ENCODE measurements around the gene VAMP2.

VAMP2 gene

GRCh38 chr17:8122924-8123694, 39.6 kb downstream of the VAMP2 start:
- no peak for DNase-seq

DNA sequence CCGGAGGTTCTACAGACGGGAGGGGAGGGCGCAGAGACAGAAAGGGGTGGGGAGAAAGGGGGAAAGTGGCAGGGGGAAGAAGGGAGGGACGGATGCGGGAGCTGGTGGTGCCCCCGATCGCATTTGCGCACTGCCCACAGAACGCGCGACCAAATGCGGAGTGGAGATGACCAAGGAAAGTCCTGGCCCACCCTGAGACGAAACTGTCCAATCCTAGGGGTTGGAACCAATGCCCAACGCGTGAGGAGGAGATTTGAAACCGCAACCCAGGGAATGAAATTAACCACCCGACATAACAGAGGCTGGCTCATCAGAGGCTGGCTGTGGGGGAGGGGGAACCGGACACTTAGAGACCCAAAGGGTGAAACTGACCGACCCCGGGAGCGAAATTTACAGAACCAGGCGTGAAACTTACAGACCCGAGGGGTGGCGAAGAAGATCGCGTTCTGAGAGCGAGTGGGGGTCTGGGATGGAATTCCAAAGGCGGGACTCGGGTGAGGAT, 40.3 kb downstream of the VAMP2 start:
- no peak for DNase-seq

DNA sequence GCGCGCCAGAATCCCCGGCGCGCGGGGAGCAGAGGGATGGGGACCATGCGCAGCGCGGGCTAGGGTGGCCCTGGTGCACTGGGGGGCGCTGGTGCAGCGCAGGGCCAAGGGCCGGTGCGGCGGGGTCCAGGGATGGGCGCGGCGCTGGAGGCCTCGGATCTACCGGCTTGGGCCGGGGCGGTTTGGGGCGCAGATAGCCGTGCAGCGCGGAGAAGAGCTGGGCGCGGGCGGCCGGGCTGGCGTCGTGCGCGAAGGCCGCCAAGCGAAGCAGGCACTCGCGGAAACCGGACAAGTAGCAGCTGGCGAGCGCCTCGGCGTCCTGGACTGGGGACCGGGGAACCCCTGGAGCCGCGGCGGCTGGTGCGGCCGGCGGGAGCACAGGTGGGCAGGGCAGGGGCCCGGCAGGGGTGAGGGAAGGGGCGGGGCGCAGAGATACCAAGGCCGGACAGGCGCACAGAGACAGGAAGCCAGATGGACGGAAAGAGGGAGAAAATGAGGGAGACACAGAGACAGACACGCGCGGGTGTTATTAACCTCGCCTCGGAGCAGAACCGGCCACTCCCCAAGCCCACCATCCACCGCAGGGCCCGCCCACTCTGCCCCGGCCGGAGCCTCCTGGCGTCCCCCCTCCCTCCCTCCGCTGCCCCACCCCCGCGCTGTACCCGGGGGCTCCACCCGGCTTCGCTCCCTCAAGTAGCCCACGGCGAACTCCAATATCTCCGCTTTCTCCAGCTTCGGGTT, 40.9 kb downstream of the VAMP2 start:
- DNase-seq = peak; percentile 42

DNA sequence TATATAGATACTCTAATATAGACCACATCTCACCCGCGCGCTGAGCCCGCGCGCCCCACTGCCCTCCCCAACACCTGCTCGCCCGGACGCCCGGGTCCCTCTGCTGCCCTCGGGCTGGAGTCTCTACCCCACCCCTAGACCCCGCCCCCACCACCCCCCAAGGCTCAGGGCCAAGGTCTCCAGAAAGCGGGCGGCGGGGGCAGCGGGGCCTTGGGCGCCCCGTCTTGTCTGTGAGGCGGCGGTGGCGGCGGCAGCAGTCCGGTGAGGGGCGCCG, 41.4 kb downstream of the VAMP2 start:
- DNase-seq = no peak

DNA sequence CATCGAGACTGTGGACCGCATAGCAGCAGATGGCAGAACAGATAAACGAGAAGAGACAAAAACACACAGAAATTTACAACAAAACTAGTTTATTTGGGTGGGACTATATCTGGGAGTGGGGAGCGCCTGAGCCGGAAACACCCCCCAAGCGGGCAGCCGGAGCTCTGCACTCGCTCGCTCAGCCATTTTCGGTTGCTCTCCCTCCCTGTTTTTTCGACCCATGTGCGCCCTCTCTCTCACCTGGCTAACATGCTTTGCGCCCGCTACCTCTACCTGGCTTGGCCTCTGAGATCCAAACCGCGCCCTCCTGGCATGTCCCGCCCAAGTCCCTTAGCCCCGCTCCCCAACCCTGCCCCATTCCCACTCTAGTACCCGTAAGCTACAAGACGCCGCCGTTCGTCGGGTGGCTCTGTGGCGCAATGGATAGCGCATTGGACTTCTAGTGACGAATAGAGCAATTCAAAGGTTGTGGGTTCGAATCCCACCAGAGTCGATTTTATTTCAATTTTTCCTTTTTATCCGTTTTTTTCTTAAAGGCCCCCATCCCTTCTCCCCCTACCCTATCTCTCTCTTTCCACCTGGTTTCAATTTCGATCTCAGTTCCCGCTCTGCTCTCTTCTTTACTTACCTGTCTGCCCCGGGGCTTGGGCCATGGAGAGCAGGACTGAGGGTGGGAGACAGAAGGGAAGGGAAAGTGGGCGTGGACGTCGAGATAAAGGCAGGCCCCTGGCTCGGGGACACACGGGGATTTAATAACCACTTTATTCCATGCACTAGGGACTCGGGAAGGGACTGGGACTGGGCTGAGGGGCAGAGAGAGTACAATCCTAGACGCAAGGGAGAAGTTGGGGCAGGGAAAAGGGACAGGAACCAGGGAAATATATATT, 42.0 kb downstream of the VAMP2 start:
- peak; percentile 74 for DNase-seq

DNA sequence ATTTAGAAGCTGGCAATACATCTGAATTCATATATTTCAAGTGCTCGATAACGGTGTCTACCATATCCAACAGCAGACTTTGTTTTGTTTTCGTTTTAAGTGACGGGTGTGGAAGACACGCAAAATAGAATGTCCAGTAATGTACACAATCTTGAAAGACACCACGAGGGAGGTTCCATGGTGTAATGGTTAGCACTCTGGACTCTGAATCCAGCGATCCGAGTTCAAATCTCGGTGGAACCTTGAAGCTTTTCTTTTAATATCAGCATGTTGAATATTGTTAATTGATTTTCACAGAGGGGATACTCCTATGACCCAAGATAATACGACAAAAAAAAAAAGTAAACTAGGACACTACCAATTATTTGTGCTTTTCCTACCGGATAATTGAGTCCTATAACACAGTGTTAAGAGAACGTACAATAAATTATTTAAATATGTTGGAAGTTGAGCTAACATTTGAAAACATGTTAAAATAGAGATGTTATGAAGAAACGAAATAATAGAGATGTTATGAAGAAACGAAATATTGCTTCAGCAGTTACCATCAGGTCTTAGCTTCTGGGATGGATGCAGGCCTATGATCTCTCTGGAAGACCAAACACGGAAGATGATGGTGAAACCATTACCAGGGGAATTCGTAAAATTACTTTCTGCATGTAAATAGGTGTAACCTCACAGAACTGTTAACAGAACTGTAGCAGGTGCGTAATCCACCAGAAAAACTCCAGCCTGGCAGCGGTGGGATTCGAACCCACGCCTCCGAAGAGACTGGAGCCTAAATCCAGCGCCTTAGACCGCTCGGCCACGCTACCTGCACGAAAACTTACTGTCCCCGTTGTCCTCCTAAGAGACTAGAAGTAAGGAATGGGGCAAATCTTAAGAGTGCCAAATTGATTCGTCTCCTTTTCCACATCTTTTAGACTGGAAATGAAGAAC, 42.9 kb downstream of the VAMP2 start:
- DNase-seq = peak; percentile 93

- peak; percentile 82 for DNase-seq
These were observed 43.8 kb downstream of the VAMP2 start for GRCh38 chr17:8118769-8119580.

DNA sequence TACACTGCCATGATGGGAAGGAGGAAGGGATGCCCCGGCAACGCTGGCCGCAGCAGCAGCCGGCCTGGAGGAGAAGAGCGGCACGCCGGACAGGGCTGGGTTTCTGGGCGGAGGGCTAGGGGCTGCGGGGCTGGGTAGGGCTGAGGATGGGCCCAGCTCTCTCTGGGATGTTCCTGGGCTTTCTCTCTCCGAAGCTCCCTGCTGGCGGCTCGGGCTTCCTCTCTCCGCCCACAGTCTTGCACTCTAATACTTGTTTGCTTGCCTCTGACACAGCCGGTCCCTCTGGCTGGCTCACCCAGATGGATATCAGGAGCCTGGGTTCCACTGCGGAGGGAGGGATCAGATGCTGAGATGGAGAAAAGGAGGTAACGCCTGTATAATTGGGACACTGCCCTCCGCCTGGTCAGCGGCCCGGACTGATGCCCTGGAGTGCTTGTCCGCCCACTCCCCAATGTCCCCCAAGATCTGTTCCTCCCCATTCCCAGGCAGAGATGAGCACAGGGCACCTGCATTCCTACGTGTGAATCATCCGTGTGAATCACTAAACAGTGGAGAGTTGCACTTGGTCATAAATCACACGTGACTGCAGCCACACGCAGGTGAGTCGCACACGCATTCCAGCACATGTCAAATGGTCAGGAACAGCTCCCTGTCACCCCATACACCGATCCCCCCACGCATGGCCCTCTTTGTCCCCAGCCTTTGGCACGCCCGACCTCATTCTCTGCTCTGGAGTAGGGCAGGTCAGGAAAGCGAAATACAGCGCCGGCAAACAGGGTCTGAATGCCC, 44.6 kb downstream of the VAMP2 start, which contains the start of gene ALOXE3:
ALOXE3 (minus strand) TSS at position 535 of the 789 bp plus-strand sequence; CDS start at position 11, 524 bp downstream.
- DNase-seq = no peak

GRCh38 chr17:8117367-8117979, 45.3 kb downstream of the VAMP2 start:
- peak; percentile 37 for DNase-seq

DNA sequence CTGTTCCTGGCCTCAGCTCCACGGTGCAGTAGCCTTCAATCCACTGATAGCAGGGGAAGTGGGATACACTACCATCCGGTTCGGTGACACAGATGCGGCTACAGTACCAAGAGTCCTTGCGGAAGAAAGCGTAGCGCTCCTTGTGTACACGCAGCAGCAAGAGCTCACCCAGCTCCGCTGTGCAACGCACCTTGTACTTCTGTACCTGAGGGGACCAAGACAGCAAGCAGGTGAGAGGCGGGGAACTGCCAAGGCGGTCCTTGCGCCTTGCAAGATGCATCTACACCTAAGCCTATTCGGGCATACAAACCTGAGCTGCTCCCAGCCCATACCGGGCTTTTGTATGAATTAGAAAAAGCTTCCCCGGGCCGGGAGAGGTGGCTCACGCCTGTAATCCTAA, 46.0 kb downstream of the VAMP2 start:
- no peak for DNase-seq

DNA sequence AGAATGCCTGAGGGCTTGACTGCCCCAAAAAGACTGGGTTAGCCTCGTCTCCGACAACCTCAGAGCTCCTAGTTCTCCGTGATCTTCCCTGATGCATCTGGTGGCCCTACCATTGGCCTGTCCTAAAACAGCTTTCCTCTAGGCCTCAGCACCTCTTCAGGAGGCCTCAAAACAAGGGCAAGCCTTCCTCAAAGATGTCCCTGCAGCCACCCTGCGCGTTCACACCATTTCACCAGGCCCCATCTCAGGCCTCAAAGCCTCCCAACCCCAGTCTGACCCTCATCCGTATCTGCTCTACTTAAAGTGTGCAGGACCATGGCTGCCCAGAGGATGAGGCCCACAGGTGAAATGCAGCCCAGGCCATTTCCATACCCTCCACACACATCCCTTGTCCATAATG, 51.8 kb downstream of the VAMP2 start:
- no peak for DNase-seq

DNA sequence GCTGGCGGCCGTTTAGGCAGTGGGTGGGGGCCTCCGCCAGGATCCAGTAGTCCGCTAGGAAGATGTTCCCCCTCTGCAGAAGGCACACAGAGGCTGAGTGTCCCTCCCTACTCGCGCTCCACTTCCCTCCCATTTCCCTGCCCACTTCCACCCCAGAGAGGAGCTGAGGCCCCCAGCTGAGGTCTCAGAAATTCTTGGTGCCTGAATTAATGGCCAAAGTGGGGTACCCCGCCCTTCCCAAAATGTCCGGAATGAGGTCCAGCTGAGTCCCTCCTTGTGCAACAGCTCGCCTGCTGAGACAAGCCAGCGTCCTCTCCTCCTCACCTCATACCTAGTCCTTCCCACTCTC, 52.3 kb downstream of the VAMP2 start:
- DNase-seq = no peak

- no peak for DNase-seq
These were observed 52.9 kb downstream of the VAMP2 start for GRCh38 chr17:8109661-8110455.
